Epithelial cell of esophagus (primary cell): ENCODE results near the gene CIROP.
"Not testable (repeated sequence)": the region's sequence is repeated elsewhere in the genome, so short reads cannot be mapped to it uniquely, and the experiment has no call there.

Source experiments
- DNase-seq: peaks from one replicate; pipeline ENCODE4 v3.0.0; 2010; ENCODE audit warnings: low read depth
- H3K4me3 ChIP-seq: 2 replicates; pipeline ENCODE4 v1.5.1; 2011; ENCODE audit warnings: mild to moderate bottlenecking, low read length, control low read depth
- CTCF ChIP-seq: IDR thresholded peaks from 2 replicates; pipeline ENCODE4 v1.5.1; 2011; ENCODE audit warnings: low read depth, mild to moderate bottlenecking, low read length, control low read depth, inconsistent platforms; ENCODE audit not compliant: insufficient read depth; ENCODE audit errors: missing control alignments

The CIROP gene

GRCh38 chr14:23114669-23115038 is 9.9 kb upstream of the CIROP start:
- H3K4me3 ChIP-seq, result no peak overlapping the region
- DNase-seq, result no peak
- no peak for TF ChIP-seq CTCF

- no peak overlapping the region for H3K4me3 ChIP-seq
- DNase-seq, result no peak
- TF ChIP-seq CTCF, result no peak
These were observed 9.3 kb upstream of the CIROP start for GRCh38 chr14:23114120-23114458.

- H3K4me3 ChIP-seq, result no peak overlapping the region
- no peak for TF ChIP-seq CTCF
- no peak for DNase-seq
These were observed 8.8 kb upstream of the CIROP start for GRCh38 chr14:23113431-23114119.

- no peak for DNase-seq
- no peak for TF ChIP-seq CTCF
- no peak overlapping the region for H3K4me3 ChIP-seq
These were observed 7.8 kb upstream of the CIROP start for GRCh38 chr14:23112359-23113178.

- H3K4me3 ChIP-seq, result no peak overlapping the region
- DNase-seq, result no peak
- TF ChIP-seq CTCF, result no peak
These were observed 6.0 kb upstream of the CIROP start for GRCh38 chr14:23110579-23111365.

GRCh38 chr14:23109769-23110168 is 5.0 kb upstream of the CIROP start:
- no peak for DNase-seq
- no peak for TF ChIP-seq CTCF
- H3K4me3 ChIP-seq, result no peak overlapping the region

GRCh38 chr14:23108169-23108568 is 3.4 kb upstream of the CIROP start:
- not testable (repeated sequence) for H3K4me3 ChIP-seq, DNase-seq

GRCh38 chr14:23107620-23108019 is 2.8 kb upstream of the CIROP start:
- DNase-seq, H3K4me3 ChIP-seq: not testable (repeated sequence)
